Measurements from ENCODE around the gene APBA2. TPM values are rescaled to one million over a fixed set of nuclear protein-coding genes. Genes with fewer than 3 reads are reported as not detected.

The APBA2 gene
- total RNA-seq, 2 experiments from 2014 or later: not detected

GRCh38 chr15:29058903-29059539 is 173.2 kb downstream of the APBA2 start:
- Histone ChIP-seq H2AFZ (ENCODE audit: low read length) (no peak overlapping the region), H3K27ac (ENCODE audit: low read depth, low read length, poor library complexity, severe bottlenecking) (no peak overlapping the region), H3K4me3 (ENCODE audit: low read depth, low read length, poor library complexity, severe bottlenecking) (no peak overlapping the region), H3K4me1 (ENCODE audit: insufficient read depth, low read length, poor library complexity, severe bottlenecking) (no peaks in the 10 kb centered on the region), H4K20me1 (ENCODE audit: insufficient read depth, low read length) (no peaks in the 10 kb centered on the region), H3K4me2 (ENCODE audit: low read length) (no peak overlapping the region), H3K9me2 (ENCODE audit: insufficient read depth, low read length) (no peaks in the 10 kb centered on the region), H3K9me3 (ENCODE audit: low read length) (no peaks in the 10 kb centered on the region), H3K36me3 (ENCODE audit: insufficient read depth, low read length) (no peaks in the 10 kb centered on the region), H3K79me2 (ENCODE audit: insufficient read depth, low read depth, low read length) (no peaks in the 10 kb centered on the region)
- ChIA-PET CTCF (ENCODE audit: unreplicated experiment) (no interaction called here), POLR2A (no interaction called here)
- no peak for DNase-seq (ENCODE audit: low spot score)
- TF ChIP-seq CTCF (conservative IDR thresholded peaks at IDR 0.05; ENCODE audit: low read length) (no peak), EZH2phosphoT487 (IDR thresholded peaks at IDR 0.05; ENCODE audit: borderline replicate concordance, low read depth, low read length) (no peak)
- intact Hi-C loops (cut with micrococcal nuclease; ENCODE audit: unreplicated experiment): no loop called here
- BruUV-seq (replicated peaks): no TSS peak

- no peak for TF ChIP-seq CTCF (conservative IDR thresholded peaks at IDR 0.05; ENCODE audit: low read length)
- no peak for TF ChIP-seq EZH2phosphoT487 (IDR thresholded peaks at IDR 0.05; ENCODE audit: borderline replicate concordance, low read depth, low read length)
- no peaks in the 10 kb centered on the region for H4K20me1 ChIP-seq (ENCODE audit: insufficient read depth, low read length)
- no peaks in the 10 kb centered on the region for H3K36me3 ChIP-seq (ENCODE audit: insufficient read depth, low read length)
- no peaks in the 10 kb centered on the region for H3K4me1 ChIP-seq (ENCODE audit: insufficient read depth, low read length, poor library complexity, severe bottlenecking)
- H3K4me3 ChIP-seq (ENCODE audit: low read depth, low read length, poor library complexity, severe bottlenecking): no peak overlapping the region
- DNase-seq (ENCODE audit: low spot score): no peak
- H3K9me2 ChIP-seq (ENCODE audit: insufficient read depth, low read length): no peaks in the 10 kb centered on the region
- POLR2A ChIA-PET: no interaction called here
- H3K4me2 ChIP-seq (ENCODE audit: low read length): no peak overlapping the region
- no peaks in the 10 kb centered on the region for H3K9me3 ChIP-seq (ENCODE audit: low read length)
- CTCF ChIA-PET (ENCODE audit: unreplicated experiment): no interaction called here
- BruUV-seq (replicated peaks): no TSS peak
- no peak overlapping the region for H2AFZ ChIP-seq (ENCODE audit: low read length)
- no peaks in the 10 kb centered on the region for H3K79me2 ChIP-seq (ENCODE audit: insufficient read depth, low read depth, low read length)
- no peak overlapping the region for H3K27ac ChIP-seq (ENCODE audit: low read depth, low read length, poor library complexity, severe bottlenecking)
- intact Hi-C loops (cut with micrococcal nuclease; ENCODE audit: unreplicated experiment): no loop called here
Observed at GRCh38 chr15:29059871-29060640, 174.3 kb downstream of the APBA2 start.

GRCh38 chr15:29061746-29062145 is 176.0 kb downstream of the APBA2 start:
- no peak for DNase-seq (ENCODE audit: low spot score)
- H3K4me3 ChIP-seq (ENCODE audit: low read depth, low read length, poor library complexity, severe bottlenecking): no peak overlapping the region
- H3K4me1 ChIP-seq (ENCODE audit: insufficient read depth, low read length, poor library complexity, severe bottlenecking): no peaks in the 10 kb centered on the region
- H4K20me1 ChIP-seq (ENCODE audit: insufficient read depth, low read length): no peaks in the 10 kb centered on the region
- H3K79me2 ChIP-seq (ENCODE audit: insufficient read depth, low read depth, low read length): no peaks in the 10 kb centered on the region
- TF ChIP-seq CTCF (conservative IDR thresholded peaks at IDR 0.05; ENCODE audit: low read length) (no peak), EZH2phosphoT487 (IDR thresholded peaks at IDR 0.05; ENCODE audit: borderline replicate concordance, low read depth, low read length) (no peak)
- H3K9me3 ChIP-seq (ENCODE audit: low read length): no peaks in the 10 kb centered on the region
- no peaks in the 10 kb centered on the region for H3K9me2 ChIP-seq (ENCODE audit: insufficient read depth, low read length)
- H3K27ac ChIP-seq (ENCODE audit: low read depth, low read length, poor library complexity, severe bottlenecking): no peak overlapping the region
- no peak overlapping the region for H3K4me2 ChIP-seq (ENCODE audit: low read length)
- ChIA-PET CTCF (ENCODE audit: unreplicated experiment) (no interaction called here), POLR2A (no interaction called here)
- BruUV-seq (replicated peaks): no TSS peak
- H3K36me3 ChIP-seq (ENCODE audit: insufficient read depth, low read length): no peaks in the 10 kb centered on the region
- no peak overlapping the region for H2AFZ ChIP-seq (ENCODE audit: low read length)
- intact Hi-C loops (cut with micrococcal nuclease; ENCODE audit: unreplicated experiment): no loop called here

Measured in OCI-LY7 (cell line).